HG03108 (cell line): Measurements from ENCODE around the gene SEC23B.
A peak's percentile ranks its signal among the peaks of the same experiment; 100 is the strongest.

Experiments
- ATAC-seq: cut with Tn5 transposase; IDR thresholded peaks from one replicate; pipeline ENCODE4 v1.9.1; 2021; ENCODE audit warnings: moderate library complexity; ENCODE audit not compliant: unreplicated experiment

The SEC23B gene

DNA sequence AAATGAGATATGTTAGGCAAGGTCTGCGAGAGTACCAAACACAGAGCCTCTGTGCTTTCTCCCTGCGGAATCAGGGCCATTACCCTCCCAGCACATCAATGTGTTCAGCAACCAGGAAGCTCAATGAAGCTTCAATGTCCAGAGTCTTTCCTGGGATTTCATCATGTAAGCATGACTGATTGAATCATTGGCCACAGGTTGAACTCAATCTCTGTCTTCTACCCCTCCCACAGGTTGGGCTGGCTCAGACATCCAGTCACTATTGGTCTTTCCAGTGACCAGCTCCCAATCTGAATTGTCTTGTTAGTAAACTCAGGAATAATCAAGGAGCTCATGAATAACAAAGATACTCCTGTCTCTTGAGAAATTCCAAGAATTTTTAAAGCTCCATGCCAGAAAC lies 77.4 kb downstream of the SEC23B start:
- no peak for ATAC-seq

DNA sequence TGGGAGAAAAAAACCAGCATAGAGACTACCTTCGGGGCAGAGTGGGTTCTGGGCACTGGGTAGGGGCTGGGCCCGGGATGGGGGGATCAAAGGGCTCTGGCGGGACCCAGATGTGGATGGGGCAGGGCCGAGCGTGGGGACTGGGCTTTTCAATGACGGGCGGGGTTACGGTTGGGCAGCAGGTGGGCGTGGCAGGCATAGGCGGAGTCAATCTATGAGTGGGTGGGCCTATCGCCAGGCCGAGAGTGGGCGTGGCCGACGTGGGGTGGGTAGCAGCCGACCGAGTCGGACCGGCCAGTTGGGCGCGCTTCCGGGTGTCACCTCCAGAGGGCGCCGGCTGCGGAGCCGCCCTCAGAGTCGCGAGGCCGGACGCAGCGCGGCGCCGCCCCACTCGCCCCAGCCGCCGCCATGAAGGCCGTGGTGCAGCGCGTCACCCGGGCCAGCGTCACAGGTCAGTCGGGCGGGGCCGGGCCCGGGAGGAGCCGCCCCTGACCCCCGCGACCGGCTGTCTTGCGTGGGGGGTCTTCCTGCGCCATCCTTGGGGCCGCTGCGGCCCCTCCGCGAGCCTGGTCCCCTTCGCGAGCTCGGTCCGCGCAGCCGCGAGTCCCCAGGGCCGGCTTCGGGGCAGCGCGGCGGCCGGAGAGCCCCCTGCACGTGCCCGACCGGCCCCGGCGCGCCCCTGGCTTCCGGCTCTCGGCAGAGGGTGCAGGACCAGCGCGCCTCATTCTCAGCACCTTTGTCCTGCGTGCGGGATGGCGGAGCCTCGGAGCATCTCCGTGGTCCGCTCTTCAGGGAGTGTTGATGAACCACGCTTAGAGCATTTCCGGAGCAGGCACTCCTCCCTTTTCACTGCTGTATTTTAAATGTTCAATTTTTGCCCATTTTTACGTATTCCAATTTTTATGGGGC lies 80.2 kb downstream of the SEC23B start, which contains the start of gene DTD1:
Gene DTD1, plus strand, starts transcription at position 390 of the 909 bp plus-strand sequence. Its CDS starts 19 bp downstream, at position 409.
- ATAC-seq, result peak; percentile 92

DNA sequence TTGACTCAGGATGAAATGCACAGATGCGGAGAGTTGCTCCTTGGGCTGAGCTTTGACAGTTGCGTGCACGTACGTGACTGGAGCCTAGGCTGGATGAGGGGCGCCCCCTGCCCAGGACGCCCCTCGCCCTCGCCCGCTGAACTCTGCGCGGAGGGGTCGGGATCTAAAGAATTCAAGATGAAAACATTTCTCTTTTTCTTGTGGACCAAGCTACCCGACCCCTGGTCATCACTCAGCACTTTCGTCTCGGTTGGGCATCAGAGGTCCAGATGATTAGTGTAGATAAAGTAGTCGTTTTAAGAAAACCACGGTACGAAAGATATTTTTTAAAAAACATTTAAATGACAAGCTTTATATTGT lies 80.8 kb downstream of the SEC23B start:
- peak; percentile 15 for ATAC-seq

DNA sequence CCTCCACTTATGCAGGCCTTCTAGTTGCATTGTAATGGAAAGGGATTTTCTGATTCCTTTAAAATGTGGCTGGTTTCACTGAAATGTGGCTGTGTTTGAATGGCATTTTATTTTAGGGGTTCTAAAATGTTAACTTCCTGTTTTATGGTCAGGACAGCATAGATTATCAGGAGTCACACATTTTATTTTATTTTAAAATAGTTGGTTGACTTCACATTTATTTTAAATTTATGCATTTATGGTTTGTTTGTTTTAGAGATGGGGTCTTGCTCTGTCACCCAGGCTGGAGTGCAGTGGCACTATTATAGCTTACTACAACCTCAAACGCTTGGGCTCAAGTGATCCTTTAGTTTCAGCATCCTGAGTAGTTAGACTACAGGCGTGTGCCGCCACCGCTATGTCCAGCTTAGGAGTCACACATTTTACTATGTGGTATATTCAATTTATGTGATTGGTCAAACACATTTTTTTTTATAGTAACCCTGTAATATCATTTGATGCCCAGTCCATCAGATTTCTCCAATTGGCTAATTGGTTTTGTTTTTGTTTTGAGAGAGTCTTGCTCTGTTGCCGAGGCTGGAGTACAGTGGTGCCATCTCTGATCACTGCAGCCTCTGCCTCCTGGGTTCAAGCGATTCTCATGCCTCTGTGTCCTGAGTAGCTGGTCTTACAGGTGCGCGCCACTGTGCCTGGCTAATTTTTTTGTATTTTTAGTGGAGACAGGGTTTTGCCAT lies 82.4 kb downstream of the SEC23B start:
- no peak for ATAC-seq

DNA sequence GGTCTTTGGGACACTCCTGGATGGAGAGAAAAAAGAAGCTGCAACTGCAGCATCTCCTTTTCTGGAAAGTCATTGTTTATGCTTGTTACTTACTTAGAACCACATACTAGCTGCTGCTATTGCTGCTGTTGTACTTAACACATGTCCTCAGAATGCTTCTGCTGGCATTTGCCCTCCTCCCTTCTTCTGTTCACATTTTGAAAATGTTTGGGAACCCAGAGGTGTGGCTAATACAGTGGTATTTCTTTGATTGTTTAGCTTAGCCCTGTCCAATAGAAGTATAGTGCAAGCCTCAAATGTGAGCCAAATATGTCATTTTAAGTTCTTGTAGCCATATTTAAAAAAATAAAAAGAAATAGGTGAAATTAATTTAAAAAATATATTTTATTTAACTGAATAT lies 88.5 kb downstream of the SEC23B start:
- no peak for ATAC-seq

DNA sequence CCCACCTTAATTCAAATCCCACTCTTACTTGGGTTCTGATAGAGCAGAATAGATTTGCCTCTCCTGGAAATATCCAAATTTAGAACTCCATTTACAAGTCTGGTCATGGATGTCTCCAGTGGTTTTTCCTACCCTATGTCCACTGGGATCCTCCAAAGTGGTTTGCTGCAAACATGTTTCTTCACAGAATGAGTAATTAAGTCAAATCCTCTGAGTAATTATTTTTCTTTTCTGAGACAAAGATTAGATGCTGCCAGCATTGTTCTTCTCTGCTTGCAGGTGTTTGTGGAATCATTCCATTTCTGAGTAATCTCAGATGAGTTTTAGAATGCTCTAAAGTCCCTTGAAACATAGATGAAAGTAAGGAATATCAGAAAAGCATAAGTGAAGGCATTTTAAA lies 102.0 kb downstream of the SEC23B start:
- no peak for ATAC-seq
